GM19395 (cell line): ENCODE measurements around the gene GRIK4.
"Not testable (repeated sequence)": the region's sequence is repeated elsewhere in the genome, so short reads cannot be mapped to it uniquely, and the experiment has no call there.

Experiments
- ATAC-seq: cut with Tn5 transposase; IDR thresholded peaks from one replicate; pipeline ENCODE4 v1.9.1; 2021; ENCODE audit warnings: mild to moderate bottlenecking, moderate library complexity; ENCODE audit not compliant: unreplicated experiment

Gene GRIK4

GRCh38 chr11:120759046-120759445 is 247.5 kb downstream of the GRIK4 start:
- no peak for ATAC-seq

GRCh38 chr11:120765710-120766109 is 254.2 kb downstream of the GRIK4 start:
- not testable (repeated sequence) for ATAC-seq

GRCh38 chr11:120766318-120766717 is 254.8 kb downstream of the GRIK4 start:
- ATAC-seq: no peak

DNA sequence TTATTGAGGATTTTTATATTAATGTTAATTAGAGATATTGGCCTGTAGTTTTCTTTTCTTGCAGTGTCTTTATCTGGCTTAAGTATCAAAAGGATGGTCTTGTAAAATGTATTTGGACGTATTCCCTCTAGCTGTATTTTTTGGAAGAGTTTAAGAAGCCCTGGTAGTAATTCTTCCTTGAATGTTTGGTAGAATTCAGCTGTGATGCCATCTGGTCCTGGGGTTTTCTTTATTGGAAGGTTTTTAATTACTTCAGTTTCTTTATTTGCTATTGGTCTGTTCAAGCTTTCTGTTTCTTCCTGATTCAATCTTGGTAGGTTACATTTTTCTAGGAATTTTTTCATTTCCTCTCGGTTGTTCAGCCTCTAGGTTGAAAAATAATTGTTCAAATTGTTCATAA is 257.4 kb downstream of the GRIK4 start:
- ATAC-seq: no peak

GRCh38 chr11:120769906-120770305 is 258.4 kb downstream of the GRIK4 start:
- ATAC-seq: no peak

DNA sequence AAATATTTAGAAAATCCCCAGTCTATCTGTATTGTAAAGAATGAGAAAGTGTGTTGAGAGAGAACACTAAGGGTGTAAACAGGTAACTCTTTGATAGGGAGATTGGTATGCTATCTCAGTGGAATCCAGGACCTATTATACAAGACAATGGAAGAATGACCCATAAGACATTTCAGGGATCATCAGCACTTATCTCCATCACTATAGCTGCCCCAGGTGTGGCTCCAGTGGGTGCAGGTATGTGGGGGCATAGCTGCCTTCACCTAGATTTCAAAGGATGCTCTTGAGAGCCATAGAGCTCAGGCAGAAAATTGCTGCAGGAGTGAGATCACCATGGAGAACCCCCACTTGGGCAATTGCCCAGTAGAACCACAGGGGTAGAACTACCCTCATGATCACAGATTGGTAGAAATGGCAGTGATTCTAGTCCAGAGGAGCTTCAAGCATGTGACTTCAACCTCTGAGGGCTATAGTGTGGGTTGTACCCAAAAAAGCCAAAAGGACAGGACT is 260.1 kb downstream of the GRIK4 start:
- ATAC-seq: no peak

DNA sequence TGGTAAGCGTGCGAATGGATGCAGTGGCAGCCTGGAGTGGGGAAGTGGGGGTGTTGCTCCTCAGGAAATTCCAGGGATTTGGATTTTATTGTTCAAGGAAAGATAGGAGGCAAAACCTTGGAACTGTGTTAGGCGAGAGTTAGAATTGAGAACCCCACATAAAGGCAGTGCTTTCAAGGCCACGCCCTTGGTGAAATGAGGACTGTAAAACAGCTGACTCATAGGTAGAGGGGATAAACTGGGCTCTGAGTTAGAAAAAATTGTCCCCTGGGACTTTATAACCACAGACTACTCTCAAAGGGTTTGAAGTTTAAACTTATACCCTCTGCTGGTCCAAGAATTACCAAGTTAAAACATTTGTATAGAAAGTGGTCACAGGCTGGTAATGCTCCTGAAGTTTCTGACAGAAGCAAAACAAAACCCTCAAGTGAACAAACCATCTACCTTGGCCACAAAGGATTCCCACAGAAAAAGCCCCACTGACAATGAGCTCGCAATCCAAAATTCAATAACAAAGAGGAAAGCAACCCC is 262.0 kb downstream of the GRIK4 start:
- ATAC-seq: peak; percentile 74

DNA sequence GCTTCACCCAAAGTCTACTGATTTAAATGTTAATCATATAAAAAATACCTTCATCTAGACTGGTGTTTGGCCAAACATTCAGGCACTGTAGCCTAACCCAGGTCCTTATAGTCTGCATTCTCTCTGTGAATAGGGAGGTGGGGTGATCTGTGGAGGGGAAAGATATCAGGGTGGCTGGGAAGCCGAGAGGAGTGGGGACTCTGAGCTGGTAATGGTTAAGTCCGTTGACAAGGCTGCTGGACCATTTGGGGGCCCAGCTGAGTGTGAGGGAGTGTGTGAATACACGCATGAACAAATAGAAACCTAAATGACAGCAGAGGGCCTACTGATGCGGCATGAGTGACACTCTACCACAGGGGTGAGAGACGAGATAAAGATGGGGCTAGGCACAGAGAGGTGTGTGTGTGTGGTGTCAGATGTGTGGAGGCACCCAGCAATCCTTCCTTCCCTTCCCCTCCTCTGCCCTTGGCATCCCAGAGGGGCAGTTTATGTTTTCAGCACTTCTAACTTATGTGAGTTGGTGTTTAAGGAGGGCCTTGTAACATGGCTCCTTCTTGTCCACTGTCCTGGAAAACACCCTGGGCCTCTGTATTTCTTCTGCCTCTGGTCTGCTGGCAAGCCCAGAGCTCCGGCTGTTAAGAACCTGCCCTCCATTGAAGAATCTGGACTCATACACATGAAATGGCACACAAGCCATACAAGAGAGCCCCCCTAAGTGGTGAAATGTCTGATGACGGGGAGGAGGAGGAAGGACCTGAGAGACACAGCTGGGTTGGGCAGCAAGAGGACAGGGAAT is 263.2 kb downstream of the GRIK4 start:
- ATAC-seq: no peak

DNA sequence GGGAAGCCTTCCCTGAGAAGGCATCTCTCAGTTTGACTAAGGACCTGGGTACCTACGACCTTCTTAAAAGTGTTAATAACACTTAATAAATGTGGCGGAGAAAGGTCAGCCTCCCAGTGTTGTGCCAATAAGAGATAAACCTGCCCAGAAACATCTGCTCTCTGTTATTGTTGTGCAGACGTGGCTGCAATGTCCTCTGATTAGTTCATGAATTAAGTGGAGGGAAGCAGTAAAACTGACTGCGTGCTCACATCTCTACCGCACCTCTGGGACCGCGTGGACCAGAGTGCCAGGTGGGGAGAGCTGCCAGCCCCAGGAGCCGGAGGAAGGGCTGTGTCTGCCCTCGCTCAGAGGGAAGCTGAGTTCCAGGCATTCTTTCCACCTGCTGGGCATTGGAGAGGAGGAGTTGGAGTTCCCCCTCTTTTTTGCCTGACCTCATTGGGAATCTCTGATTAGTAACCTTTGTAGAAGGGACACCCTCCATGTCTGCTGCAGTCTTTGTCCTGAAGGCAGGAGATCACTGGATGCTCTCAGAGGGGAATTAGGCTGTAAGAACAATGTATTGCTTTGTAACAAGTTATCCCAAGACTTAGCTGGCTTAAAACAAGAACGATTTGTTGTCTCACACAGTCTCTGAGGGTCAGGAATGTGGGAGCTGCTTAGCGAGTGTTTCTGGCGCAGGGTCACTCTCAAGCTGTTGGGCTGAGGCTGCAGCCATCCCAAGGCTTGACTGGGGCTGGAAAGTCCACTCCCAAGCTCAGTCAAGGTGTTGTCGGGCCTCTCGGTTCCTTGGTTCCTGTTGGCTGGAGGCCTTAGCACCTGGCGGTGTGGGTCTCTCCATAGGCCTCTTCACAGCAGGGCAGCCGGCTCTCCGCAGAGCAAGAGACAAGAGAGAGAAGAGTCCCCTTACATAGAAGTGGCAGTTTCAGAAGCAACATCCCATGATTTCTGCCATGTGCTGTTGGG is 264.7 kb downstream of the GRIK4 start:
- no peak for ATAC-seq

GRCh38 chr11:120778685-120779490 is 267.3 kb downstream of the GRIK4 start:
- no peak for ATAC-seq

- no peak for ATAC-seq
Observed at GRCh38 chr11:120780239-120780638, 268.7 kb downstream of the GRIK4 start.

GRCh38 chr11:120781486-120782120 is 270.1 kb downstream of the GRIK4 start:
- ATAC-seq: no peak

- no peak for ATAC-seq
Observed at GRCh38 chr11:120784566-120785251, 273.2 kb downstream of the GRIK4 start.

GRCh38 chr11:120785576-120785975 is 274.0 kb downstream of the GRIK4 start:
- ATAC-seq: no peak

DNA sequence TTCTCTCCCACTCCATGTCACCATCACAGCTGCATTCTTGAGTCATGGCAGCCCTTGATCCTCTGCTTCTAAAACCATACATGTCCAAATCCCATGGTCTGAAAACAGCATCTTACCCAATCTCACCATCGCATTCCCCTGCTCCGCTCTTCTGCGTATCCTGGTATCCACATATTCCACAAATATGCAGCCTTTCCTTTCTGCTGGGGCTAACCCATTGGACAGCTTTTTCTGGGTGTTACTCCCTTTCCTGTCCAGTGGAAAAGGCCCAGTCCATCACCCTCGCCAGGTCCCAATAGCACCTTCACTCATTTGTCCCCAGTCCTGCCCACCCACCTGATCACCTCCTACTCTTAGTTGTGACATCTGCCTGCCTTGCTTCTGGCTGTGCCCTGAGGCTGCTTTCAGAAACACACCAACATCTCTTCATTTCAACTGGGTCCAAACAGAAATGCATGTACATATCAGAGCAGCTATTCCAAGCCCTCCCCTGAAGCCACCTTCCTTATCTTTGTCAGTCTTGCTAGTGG is 274.7 kb downstream of the GRIK4 start:
- ATAC-seq: no peak

GRCh38 chr11:120787224-120787623 is 275.7 kb downstream of the GRIK4 start:
- not testable (repeated sequence) for ATAC-seq

GRCh38 chr11:120789391-120789790 is 277.8 kb downstream of the GRIK4 start:
- no peak for ATAC-seq

GRCh38 chr11:120792306-120792705 is 280.8 kb downstream of the GRIK4 start:
- no peak for ATAC-seq

GRCh38 chr11:120793150-120793549 is 281.6 kb downstream of the GRIK4 start:
- no peak for ATAC-seq
